NB4 (cell line): ENCODE measurements around the gene KIF16B.

ENCODE experiments used
- POLR2A ChIP-seq: IDR thresholded peaks from 2 replicates; pipeline ENCODE4 v1.6.1; 2011; ENCODE audit warnings: mild to moderate bottlenecking; ENCODE audit not compliant: insufficient read length; ENCODE audit errors: extremely low read depth
- TF ChIP-seq, protein P1 (sequence below): IDR thresholded peaks from one replicate; pipeline ENCODE4 v1.5.1; 2012; ENCODE audit warnings: low read depth, low read length
- TF ChIP-seq, protein P2 (sequence below): IDR thresholded peaks from 2 replicates; pipeline ENCODE4 v1.6.1; 2011; ENCODE audit warnings: low read depth, low read length

DNA sequence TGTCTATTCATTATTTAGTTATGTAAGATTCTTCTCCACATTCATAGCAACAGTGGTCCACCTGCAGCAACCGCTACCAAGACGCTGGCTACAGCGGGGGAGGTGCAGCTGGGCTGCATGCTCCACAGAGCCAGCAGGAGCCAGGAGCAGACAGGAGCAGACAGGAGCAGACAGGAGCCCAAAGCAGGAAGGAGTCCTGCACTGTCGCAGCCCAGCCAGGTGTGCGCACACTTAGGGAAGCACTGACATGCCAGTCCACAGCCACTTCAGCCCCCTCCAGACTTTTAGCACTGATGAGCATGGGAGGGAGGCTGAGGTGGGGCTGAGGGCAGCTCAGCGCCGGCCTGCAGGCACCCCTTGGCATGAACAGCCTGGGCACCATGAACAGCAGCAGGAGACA lies 19.6 kb downstream of the KIF16B start:
- TF ChIP-seq, protein P1, sequence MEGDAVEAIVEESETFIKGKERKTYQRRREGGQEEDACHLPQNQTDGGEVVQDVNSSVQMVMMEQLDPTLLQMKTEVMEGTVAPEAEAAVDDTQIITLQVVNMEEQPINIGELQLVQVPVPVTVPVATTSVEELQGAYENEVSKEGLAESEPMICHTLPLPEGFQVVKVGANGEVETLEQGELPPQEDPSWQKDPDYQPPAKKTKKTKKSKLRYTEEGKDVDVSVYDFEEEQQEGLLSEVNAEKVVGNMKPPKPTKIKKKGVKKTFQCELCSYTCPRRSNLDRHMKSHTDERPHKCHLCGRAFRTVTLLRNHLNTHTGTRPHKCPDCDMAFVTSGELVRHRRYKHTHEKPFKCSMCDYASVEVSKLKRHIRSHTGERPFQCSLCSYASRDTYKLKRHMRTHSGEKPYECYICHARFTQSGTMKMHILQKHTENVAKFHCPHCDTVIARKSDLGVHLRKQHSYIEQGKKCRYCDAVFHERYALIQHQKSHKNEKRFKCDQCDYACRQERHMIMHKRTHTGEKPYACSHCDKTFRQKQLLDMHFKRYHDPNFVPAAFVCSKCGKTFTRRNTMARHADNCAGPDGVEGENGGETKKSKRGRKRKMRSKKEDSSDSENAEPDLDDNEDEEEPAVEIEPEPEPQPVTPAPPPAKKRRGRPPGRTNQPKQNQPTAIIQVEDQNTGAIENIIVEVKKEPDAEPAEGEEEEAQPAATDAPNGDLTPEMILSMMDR, result no peak
- TF ChIP-seq POLR2A, result no peak
- TF ChIP-seq, protein P2, sequence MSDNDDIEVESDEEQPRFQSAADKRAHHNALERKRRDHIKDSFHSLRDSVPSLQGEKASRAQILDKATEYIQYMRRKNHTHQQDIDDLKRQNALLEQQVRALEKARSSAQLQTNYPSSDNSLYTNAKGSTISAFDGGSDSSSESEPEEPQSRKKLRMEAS, result no peak
